Smooth muscle cell (in vitro differentiated cells): ENCODE results near the gene JOSD1. TPM values are rescaled to one million over a fixed set of nuclear protein-coding genes. Genes with fewer than 3 reads are reported as not detected.

ENCODE experiments used
- DNase-seq: peaks from one replicate; lab custom pipeline; 2025; ENCODE audit not compliant: unreplicated experiment; lab: John Stamatoyannopoulos, UW
- H2AFZ ChIP-seq: fragments of 200-600 bp; sonication (generic); 2 replicates; pipeline ENCODE4 v1.6.0; 2016; ENCODE audit warnings: antibody characterized with exemption, low read depth, mild to moderate bottlenecking
- H3F3A ChIP-seq: fragments of 200-600 bp; sonication (generic); 2 replicates; pipeline ENCODE4 v1.6.0; 2017; ENCODE audit warnings: antibody characterized with exemption, low read depth
- H3K27ac ChIP-seq: fragments of 200-600 bp; sonication (generic); 2 replicates; pipeline ENCODE4 v1.5.1; 2016; ENCODE audit warnings: low read depth, mild to moderate bottlenecking
- H3K27me3 ChIP-seq: fragments of 200-600 bp; sonication (generic); 2 replicates; pipeline ENCODE4 v1.6.1; 2016; ENCODE audit warnings: low read depth, mild to moderate bottlenecking
- H3K36me3 ChIP-seq: fragments of 200-600 bp; sonication (generic); 2 replicates; pipeline ENCODE4 v1.5.1; 2016; ENCODE audit warnings: low read depth
- H3K4me1 ChIP-seq: fragments of 200-600 bp; sonication (generic); 2 replicates; pipeline ENCODE4 v1.5.1; 2016; ENCODE audit warnings: low read depth
- H3K4me2 ChIP-seq: fragments of 200-600 bp; sonication (generic); 2 replicates; pipeline ENCODE4 v1.6.0; 2016; ENCODE audit warnings: mild to moderate bottlenecking
- H3K4me3 ChIP-seq: fragments of 200-600 bp; sonication (generic); 2 replicates; pipeline ENCODE4 v1.5.1; 2016; ENCODE audit warnings: mild to moderate bottlenecking
- H3K79me2 ChIP-seq: fragments of 200-600 bp; sonication (generic); 2 replicates; pipeline ENCODE4 v1.6.0; 2016; ENCODE audit warnings: low read depth, mild to moderate bottlenecking
- H3K9ac ChIP-seq: fragments of 200-600 bp; sonication (generic); 2 replicates; pipeline ENCODE4 v1.6.0; 2016; ENCODE audit warnings: low read depth
- H3K9me3 ChIP-seq: fragments of 200-600 bp; sonication (generic); replicated peaks from 2 replicates; pipeline ENCODE4 v1.5.1; 2016; ENCODE audit warnings: low read depth
- H4K20me1 ChIP-seq: fragments of 200-600 bp; sonication (generic); 2 replicates; pipeline ENCODE4 v1.6.0; 2016; ENCODE audit warnings: low read depth
- CTCF ChIP-seq: fragments of 200-600 bp; sonication (generic); IDR thresholded peaks from 2 replicates; pipeline ENCODE4 v1.5.1; 2017; ENCODE audit warnings: borderline replicate concordance, mild to moderate bottlenecking, antibody characterized with exemption; ENCODE audit not compliant: insufficient read depth, poor library complexity, severe bottlenecking
- WGBS: methylation state at CpG from one replicate; pipeline ENCODE4 v1.1.7; 2016; ENCODE audit warnings: low lambda C conversion rate; 5-methylcytosine and 5-hydroxymethylcytosine counted together
- polyA plus RNA-seq: library from polyadenylated mRNA; unstranded; fragments of >200 nt; fragmentation: Nextera tagmentation; extraction: Ambion mirVana; gene quantifications from 2 replicates; pipeline ENCODE4 v1.2.1, GENCODE V29; 2016
- total RNA-seq: library from RNA; depleted of rRNA; stranded (reverse); fragments of >200 nt; gene quantifications from 2 replicates; pipeline ENCODE4 v1.2.3, GENCODE V29; 2014

The JOSD1 gene
- total and polyA plus RNA-seq, 2 experiments from 2014 or later: 6.2 to 38.9 TPM

- under 1% methylated on average over 57 of the region's 60 CpGs for WGBS
- Histone ChIP-seq H3K79me2 (peaks cover 9% of the 10 kb centered on the region), H3K36me3 (peaks cover 7% of the 10 kb centered on the region), H3K9me3 (no peaks in the 10 kb centered on the region), H3K27me3 (no peaks in the 10 kb centered on the region), H3K9ac (peak within 1 kb of the TSS; percentile 83), H3F3A (no peaks in the 10 kb centered on the region), H3K4me3 (peak within 1 kb of the TSS; percentile 87), H3K4me1 (peaks cover 10% of the 10 kb centered on the region), H3K4me2 (peak within 1 kb of the TSS; percentile 92), H2AFZ (peak within 1 kb of the TSS; percentile 74), H4K20me1 (no peaks in the 10 kb centered on the region), H3K27ac (no peak within 1 kb of the TSS)
- DNase-seq: peak; percentile 58
- peak; percentile 32 for TF ChIP-seq CTCF
These were observed 19.0 kb downstream of the JOSD1 start, which contains the start of gene TOMM22 for GRCh38 chr22:38681582-38682335. Gene TOMM22, plus strand, starts transcription at chr22:38681957. Its CDS starts 22 bp downstream, at chr22:38681979.

- Histone ChIP-seq H3K4me2 (no peak overlapping the region), H3K79me2 (no peaks in the 10 kb centered on the region), H3K4me3 (no peak overlapping the region), H4K20me1 (no peaks in the 10 kb centered on the region), H3F3A (no peaks in the 10 kb centered on the region), H3K9me3 (no peaks in the 10 kb centered on the region), H2AFZ (no peak overlapping the region), H3K36me3 (peaks cover 4% of the 10 kb centered on the region), H3K27ac (no peak overlapping the region), H3K9ac (no peak overlapping the region), H3K27me3 (no peaks in the 10 kb centered on the region), H3K4me1 (no peaks in the 10 kb centered on the region)
- no peak for DNase-seq
- WGBS: 97% methylated on average over 3 of the region's 3 CpGs
- no peak for TF ChIP-seq CTCF
These were observed 24.9 kb downstream of the JOSD1 start for GRCh38 chr22:38675833-38676232.

GRCh38 chr22:38674888-38675287 lies 25.9 kb downstream of the JOSD1 start:
- no peaks in the 10 kb centered on the region for H4K20me1 ChIP-seq
- no peak overlapping the region for H3K4me3 ChIP-seq
- peaks cover 4% of the 10 kb centered on the region for H3K36me3 ChIP-seq
- H3F3A ChIP-seq: no peaks in the 10 kb centered on the region
- H3K9me3 ChIP-seq: no peaks in the 10 kb centered on the region
- 96% methylated on average over 5 of the region's 5 CpGs for WGBS
- DNase-seq: no peak
- H3K27me3 ChIP-seq: no peaks in the 10 kb centered on the region
- H3K4me1 ChIP-seq: no peaks in the 10 kb centered on the region
- no peak overlapping the region for H3K4me2 ChIP-seq
- no peak for TF ChIP-seq CTCF
- no peak overlapping the region for H3K9ac ChIP-seq
- H3K79me2 ChIP-seq: no peaks in the 10 kb centered on the region
- no peak overlapping the region for H3K27ac ChIP-seq
- no peak overlapping the region for H2AFZ ChIP-seq
